Stimulated activated naive CD8-positive, alpha-beta T cell treated with anti-CD3 and anti-CD28 coated beads, Interleukin-15, Interleukin-2, amounts not matched to agents 100 ng/mL and 50 ng/mL, for 24 hours (primary cell): Measurements from ENCODE around the gene DPYD.

ENCODE experiments used
- H3K27ac Mint-ChIP-seq: one replicate; pipeline ENCODE4 v1.8.0; 2021; ENCODE audit warnings: mild to moderate bottlenecking, mixed read lengths
- H3K27me3 Mint-ChIP-seq: one replicate; pipeline ENCODE4 v1.8.0; 2021; ENCODE audit warnings: mixed read lengths
- H3K36me3 Mint-ChIP-seq: one replicate; pipeline ENCODE4 v1.8.0; 2021; ENCODE audit warnings: low read depth, mixed read lengths
- H3K4me1 Mint-ChIP-seq: one replicate; pipeline ENCODE4 v1.8.0; 2021; ENCODE audit warnings: low read depth, mixed read lengths
- H3K4me3 Mint-ChIP-seq: one replicate; pipeline ENCODE4 v1.8.0; 2021; ENCODE audit warnings: mild to moderate bottlenecking, mixed read lengths
- H3K9me3 Mint-ChIP-seq: one replicate; pipeline ENCODE4 v1.8.0; 2021; ENCODE audit warnings: mixed read lengths

DPYD gene

DNA sequence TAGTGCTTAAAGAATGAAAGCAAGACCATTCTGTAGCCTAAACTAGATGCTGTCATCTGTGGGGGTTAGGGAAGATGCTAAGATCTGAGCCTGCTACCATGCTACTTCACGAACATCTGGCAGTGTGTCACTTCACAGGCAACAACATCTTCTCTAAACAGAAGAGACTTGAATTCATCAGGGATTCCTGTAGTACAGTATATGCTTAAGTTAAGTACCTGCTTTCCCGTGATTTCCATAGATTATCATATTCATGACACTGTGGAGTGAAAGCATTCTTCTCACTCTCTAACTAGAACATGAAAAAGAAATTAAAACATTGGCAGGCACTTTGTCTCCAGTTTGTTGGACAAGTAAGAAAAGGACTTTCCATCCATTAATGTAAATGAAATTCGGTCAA is 808.4 kb downstream of the DPYD start:
- H3K4me1 Mint-ChIP-seq = no peaks in the 10 kb centered on the region
- H3K9me3 Mint-ChIP-seq = no peaks in the 10 kb centered on the region
- no peak overlapping the region for H3K27ac Mint-ChIP-seq
- H3K4me3 Mint-ChIP-seq = no peak overlapping the region
- no peaks in the 10 kb centered on the region for H3K27me3 Mint-ChIP-seq
- H3K36me3 Mint-ChIP-seq = no peaks in the 10 kb centered on the region

GRCh38 chr1:97108179-97108578 is 812.7 kb downstream of the DPYD start:
- H3K36me3 Mint-ChIP-seq = peaks cover 12% of the 10 kb centered on the region
- H3K27me3 Mint-ChIP-seq = no peaks in the 10 kb centered on the region
- no peaks in the 10 kb centered on the region for H3K4me1 Mint-ChIP-seq
- H3K27ac Mint-ChIP-seq = no peak overlapping the region
- peaks cover 13% of the 10 kb centered on the region for H3K9me3 Mint-ChIP-seq
- H3K4me3 Mint-ChIP-seq = no peak overlapping the region

GRCh38 chr1:97105531-97105930 is 815.3 kb downstream of the DPYD start:
- H3K27me3 Mint-ChIP-seq = no peaks in the 10 kb centered on the region
- no peak overlapping the region for H3K27ac Mint-ChIP-seq
- H3K4me3 Mint-ChIP-seq = no peak overlapping the region
- peaks cover 13% of the 10 kb centered on the region for H3K9me3 Mint-ChIP-seq
- H3K4me1 Mint-ChIP-seq = no peaks in the 10 kb centered on the region
- H3K36me3 Mint-ChIP-seq = peaks cover 18% of the 10 kb centered on the region

- peaks cover 35% of the 10 kb centered on the region for H3K36me3 Mint-ChIP-seq
- H3K4me1 Mint-ChIP-seq = no peaks in the 10 kb centered on the region
- H3K27ac Mint-ChIP-seq = no peak overlapping the region
Measured at GRCh38 chr1:97101509-97101908, 819.3 kb downstream of the DPYD start.

GRCh38 chr1:97097404-97097925 is 823.4 kb downstream of the DPYD start:
- H3K4me3 Mint-ChIP-seq = no peak overlapping the region
- H3K27ac Mint-ChIP-seq = no peak overlapping the region
- peaks cover 25% of the 10 kb centered on the region for H3K36me3 Mint-ChIP-seq
- no peaks in the 10 kb centered on the region for H3K9me3 Mint-ChIP-seq
- H3K4me1 Mint-ChIP-seq = no peaks in the 10 kb centered on the region
- no peaks in the 10 kb centered on the region for H3K27me3 Mint-ChIP-seq

More at GRCh38 chr1:97101509-97101908, 819.3 kb downstream of the DPYD start:
- H3K27me3 Mint-ChIP-seq = no peaks in the 10 kb centered on the region
- H3K4me3 Mint-ChIP-seq = no peak overlapping the region
- H3K9me3 Mint-ChIP-seq = peaks cover 13% of the 10 kb centered on the region

GRCh38 chr1:97095764-97096163 is 825.1 kb downstream of the DPYD start:
- no peaks in the 10 kb centered on the region for H3K9me3 Mint-ChIP-seq
- H3K27ac Mint-ChIP-seq = no peak overlapping the region
- H3K36me3 Mint-ChIP-seq = peaks cover 20% of the 10 kb centered on the region
- no peaks in the 10 kb centered on the region for H3K4me1 Mint-ChIP-seq
- no peak overlapping the region for H3K4me3 Mint-ChIP-seq
- H3K27me3 Mint-ChIP-seq = no peaks in the 10 kb centered on the region

GRCh38 chr1:97094247-97094972 is 826.4 kb downstream of the DPYD start:
- Mint-ChIP-seq H3K36me3 (peaks cover 18% of the 10 kb centered on the region), H3K9me3 (no peaks in the 10 kb centered on the region), H3K4me3 (no peak overlapping the region), H3K27me3 (no peaks in the 10 kb centered on the region), H3K27ac (no peak overlapping the region), H3K4me1 (no peaks in the 10 kb centered on the region)

DNA sequence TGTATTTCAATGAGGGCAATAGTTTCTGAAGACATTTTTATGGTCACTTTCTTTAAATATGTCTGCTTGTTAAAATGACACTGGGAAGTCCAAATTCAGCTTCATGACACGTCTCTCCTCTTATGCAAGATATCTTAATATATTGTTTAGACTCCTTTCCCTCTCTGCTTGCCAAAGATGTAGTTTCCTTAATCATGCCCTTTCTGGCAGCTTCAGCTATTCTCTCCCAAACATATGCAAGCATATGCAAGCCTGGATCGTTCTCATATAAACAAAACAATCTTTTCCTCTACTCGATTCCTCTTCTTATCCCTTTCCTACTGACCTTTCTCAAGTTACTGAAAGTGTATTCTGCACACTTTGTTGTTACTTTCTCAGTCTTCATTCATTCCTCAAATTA is 827.1 kb downstream of the DPYD start:
- peaks cover 15% of the 10 kb centered on the region for H3K36me3 Mint-ChIP-seq
- H3K9me3 Mint-ChIP-seq = no peaks in the 10 kb centered on the region
- no peak overlapping the region for H3K4me3 Mint-ChIP-seq
- no peaks in the 10 kb centered on the region for H3K27me3 Mint-ChIP-seq
- H3K4me1 Mint-ChIP-seq = no peaks in the 10 kb centered on the region
- no peak overlapping the region for H3K27ac Mint-ChIP-seq

DNA sequence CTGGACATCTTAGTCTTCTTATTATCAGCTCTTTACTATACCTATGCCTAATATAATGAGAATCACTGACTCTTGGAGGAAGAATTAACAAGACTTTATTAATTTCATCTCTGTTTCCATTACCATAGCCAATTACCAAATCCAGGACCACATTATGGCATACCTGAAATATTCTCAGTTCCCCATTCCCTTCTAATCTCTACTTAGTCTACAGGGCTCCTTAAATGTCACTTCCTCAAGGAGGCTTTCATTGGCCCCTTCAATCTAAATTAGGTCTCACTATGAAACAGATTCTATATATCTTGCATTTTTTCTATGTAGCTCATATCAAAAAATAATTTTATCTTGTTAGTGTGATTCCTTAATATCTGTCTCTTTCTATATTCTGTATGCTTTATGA is 828.0 kb downstream of the DPYD start:
- H3K4me1 Mint-ChIP-seq = no peaks in the 10 kb centered on the region
- H3K9me3 Mint-ChIP-seq = no peaks in the 10 kb centered on the region
- no peak overlapping the region for H3K4me3 Mint-ChIP-seq
- H3K36me3 Mint-ChIP-seq = peaks cover 15% of the 10 kb centered on the region
- H3K27ac Mint-ChIP-seq = no peak overlapping the region
- H3K27me3 Mint-ChIP-seq = no peaks in the 10 kb centered on the region

DNA sequence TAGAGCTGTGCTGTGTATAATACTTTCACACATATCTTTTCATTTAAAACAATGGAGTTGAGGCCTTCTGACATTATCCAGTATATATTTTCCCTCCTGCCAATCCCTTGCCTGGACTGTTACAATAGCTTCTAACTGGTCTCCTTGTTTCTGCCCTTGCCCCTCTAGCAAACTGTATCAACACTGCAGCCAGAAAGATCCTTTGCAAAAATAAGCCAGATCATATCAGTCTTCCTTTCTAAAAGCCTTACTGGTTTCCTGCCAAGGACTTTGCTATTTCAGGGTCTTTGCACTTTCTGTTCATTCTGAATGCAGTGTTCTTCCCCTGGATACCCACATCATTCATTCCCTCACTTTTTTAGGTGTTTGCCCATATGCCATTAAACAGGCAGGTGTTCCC is 829.2 kb downstream of the DPYD start:
- Mint-ChIP-seq H3K4me3 (no peak overlapping the region), H3K27me3 (no peaks in the 10 kb centered on the region), H3K36me3 (peaks cover 4% of the 10 kb centered on the region), H3K9me3 (no peaks in the 10 kb centered on the region), H3K4me1 (no peaks in the 10 kb centered on the region), H3K27ac (no peak overlapping the region)

DNA sequence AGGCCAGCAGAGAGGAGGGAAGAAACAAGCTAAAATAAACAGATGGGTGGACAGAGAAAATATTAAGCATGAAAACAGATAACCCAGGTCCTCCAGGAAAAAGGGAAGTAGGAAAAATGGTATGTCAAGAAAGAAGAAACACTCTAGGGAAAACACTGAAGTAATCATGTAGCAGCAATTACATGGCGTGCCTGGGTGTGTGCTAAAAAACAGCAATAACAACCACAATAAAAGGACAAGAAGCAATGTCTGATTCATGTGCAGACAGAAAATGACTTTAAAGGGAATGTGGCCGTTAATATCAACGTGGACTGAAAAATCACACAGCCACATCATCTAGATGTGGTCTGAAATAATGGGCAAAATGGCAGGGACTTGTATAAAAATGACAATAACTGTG is 829.6 kb downstream of the DPYD start:
- Mint-ChIP-seq H3K36me3 (peaks cover under 1% of the 10 kb centered on the region), H3K4me3 (no peak overlapping the region), H3K4me1 (no peaks in the 10 kb centered on the region), H3K27ac (no peak overlapping the region), H3K9me3 (no peaks in the 10 kb centered on the region), H3K27me3 (no peaks in the 10 kb centered on the region)

DNA sequence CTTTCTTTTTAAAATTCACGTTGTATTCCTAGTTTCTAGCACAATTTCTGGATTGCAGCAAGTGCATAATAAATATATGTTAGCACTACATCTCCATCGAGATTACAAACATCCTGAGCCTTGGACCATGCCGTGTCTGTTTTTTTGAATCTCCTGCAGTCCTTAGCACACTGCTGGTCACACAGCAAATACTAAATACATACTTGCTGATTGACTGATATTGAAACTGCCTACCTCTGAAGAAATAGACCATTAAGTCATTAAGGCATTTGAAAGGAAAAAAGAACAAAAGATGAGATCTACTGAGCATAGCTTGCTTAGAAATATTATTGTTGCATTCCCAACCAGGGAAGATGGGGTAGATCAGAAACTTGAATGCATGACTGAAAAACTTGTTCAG is 830.1 kb downstream of the DPYD start:
- Mint-ChIP-seq H3K36me3 (no peaks in the 10 kb centered on the region), H3K9me3 (no peaks in the 10 kb centered on the region), H3K27ac (no peak overlapping the region)

GRCh38 chr1:97089173-97089572 is 831.7 kb downstream of the DPYD start:
- Mint-ChIP-seq H3K27me3 (no peaks in the 10 kb centered on the region), H3K27ac (no peak overlapping the region), H3K4me3 (no peak overlapping the region), H3K9me3 (no peaks in the 10 kb centered on the region), H3K36me3 (no peaks in the 10 kb centered on the region), H3K4me1 (no peaks in the 10 kb centered on the region)

More for the DNA sequence above, 830.1 kb downstream of the DPYD start:
- H3K4me1 Mint-ChIP-seq = no peaks in the 10 kb centered on the region
- H3K27me3 Mint-ChIP-seq = no peaks in the 10 kb centered on the region
- H3K4me3 Mint-ChIP-seq = no peak overlapping the region

DNA sequence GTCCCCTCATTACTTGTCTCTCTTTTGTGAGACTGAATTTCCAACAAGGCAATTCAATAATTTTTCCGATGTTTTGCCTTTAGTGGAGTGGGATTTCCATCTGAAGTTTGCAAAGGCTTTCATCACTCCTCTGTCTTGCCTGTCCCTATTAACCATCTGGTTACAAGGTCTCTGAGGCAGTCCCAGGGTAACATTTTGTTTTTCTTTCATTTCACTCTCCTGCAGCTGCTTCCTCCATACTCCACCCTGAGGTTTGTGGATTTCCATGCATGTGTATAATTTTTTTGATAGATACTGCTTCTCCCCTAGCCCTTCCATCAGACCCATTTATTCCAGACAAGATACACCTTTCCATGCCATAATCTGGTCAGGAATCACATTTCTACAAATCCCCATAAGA is 832.4 kb downstream of the DPYD start:
- H3K36me3 Mint-ChIP-seq = no peaks in the 10 kb centered on the region
- no peak overlapping the region for H3K27ac Mint-ChIP-seq
- H3K27me3 Mint-ChIP-seq = no peaks in the 10 kb centered on the region

DNA sequence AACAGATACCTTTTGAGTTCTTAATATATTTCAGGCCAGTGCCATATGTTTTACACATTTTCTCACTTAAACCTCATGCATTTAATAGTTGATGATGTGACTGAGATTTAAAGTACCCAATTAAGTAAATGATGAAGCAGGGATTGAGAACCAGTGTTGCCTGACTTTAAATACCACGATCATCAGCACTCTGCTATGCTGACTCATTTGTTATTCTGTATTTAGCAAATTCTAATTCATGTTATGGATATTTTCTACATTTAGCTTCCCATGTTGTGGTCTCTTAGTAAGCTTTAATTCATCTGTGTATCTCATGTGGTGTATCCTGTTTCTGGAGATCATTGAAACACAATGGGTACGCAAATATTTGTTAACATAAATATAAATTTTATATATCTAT is 836.3 kb downstream of the DPYD start:
- Mint-ChIP-seq H3K9me3 (no peaks in the 10 kb centered on the region), H3K36me3 (no peaks in the 10 kb centered on the region), H3K27me3 (no peaks in the 10 kb centered on the region), H3K4me1 (no peaks in the 10 kb centered on the region), H3K4me3 (no peak overlapping the region), H3K27ac (no peak overlapping the region)

More for the DNA sequence above, 832.4 kb downstream of the DPYD start:
- Mint-ChIP-seq H3K4me1 (no peaks in the 10 kb centered on the region), H3K4me3 (no peak overlapping the region), H3K9me3 (no peaks in the 10 kb centered on the region)
